Heart right ventricle (tissue), 16 donors: Measurements from ENCODE around the gene INSYN1. TPM values are rescaled to one million over a fixed set of nuclear protein-coding genes. Genes with fewer than 3 reads are reported as not detected.

Experiments used
- ATAC-seq, 8 donors: fragments of 200-7000 bp; cut with Tn5 transposase; one replicate each; pipeline ENCODE4 v1.9.1; 2020; ENCODE audit warnings: mild to moderate bottlenecking in 8 of 8, moderate library complexity in 8 of 8, moderate number of reproducible peaks in 1 of 8
- DNase-seq, 2 donors: peaks; one replicate each; pipeline ENCODE4 v3.0.0-alpha.2; 2020
- H3K27ac ChIP-seq, 10 donors: fragments of 200-600 bp; sonication (generic) in 2 of 10; one replicate each; pipeline versions ENCODE4 v1.5.0 to v1.8.0; 2020 to 2022; ENCODE audit warnings: mild to moderate bottlenecking in 3 of 10
- H3K27me3 ChIP-seq, 7 donors: fragments of 200-600 bp; one replicate each; pipeline ENCODE4 v1.8.0; 2021 to 2022; ENCODE audit warnings: mild to moderate bottlenecking in 2 of 7
- H3K36me3 ChIP-seq, 9 donors: fragments of 200-600 bp; sonication (generic) in 1 of 9; one replicate each; pipeline versions ENCODE4 v1.5.0 to v1.8.0; 2020 to 2022; ENCODE audit warnings: mild to moderate bottlenecking in 2 of 9
- H3K4me1 ChIP-seq, 9 donors: fragments of 200-600 bp; sonication (generic) in 1 of 9; one replicate each; pipeline versions ENCODE4 v1.5.0 to v1.8.0; 2020 to 2022; ENCODE audit warnings: mild to moderate bottlenecking in 4 of 9
- H3K4me3 ChIP-seq, 10 donors: fragments of 200-600 bp; sonication (generic) in 2 of 10; one replicate each; pipeline versions ENCODE4 v1.5.0 to v1.8.0; 2020 to 2022; ENCODE audit warnings: mild to moderate bottlenecking in 7 of 10, moderate library complexity in 2 of 10
- H3K9me3 ChIP-seq, 11 donors: fragments of 200-600 bp in 10 of 11; sonication (generic) in 2 of 11; one replicate each; pipeline versions ENCODE4 v1.5.0 to v1.8.0; 2013 to 2022; ENCODE audit warnings: mild to moderate bottlenecking in 2 of 11, control low read depth in 1 of 11, moderate library complexity in 1 of 11
- CTCF ChIP-seq, 9 donors: fragments of 200-600 bp; sonication (generic) in 2 of 9; IDR thresholded peaks; one replicate each; pipeline versions ENCODE4 v1.5.0 to v1.8.0; 2021 to 2022; ENCODE audit warnings: antibody characterized with exemption in 9 of 9, mild to moderate bottlenecking in 5 of 9, moderate library complexity in 1 of 9
- WGBS, 2 donors: extraction: QIAGEN DNeasy Blood & Tissue Kit; methylation state at CpG; one replicate each; pipeline ENCODE4 v1.1.7; 2013; ENCODE audit warnings: inconsistent platforms in 1 of 2; 5-methylcytosine and 5-hydroxymethylcytosine counted together
- intact Hi-C, 10 donors: fragments of 100-400 bp; cut with DNase I; formaldehyde crosslinking; loops; one replicate each; pipeline versions ENCODE4 v1.11.1 to v1.14.2; 2022
- polyA plus RNA-seq, 2 donors: library from polyadenylated mRNA; stranded (reverse); fragments of 200-250 nt; gene quantifications; one replicate each; pipeline ENCODE4 v1.2.3, GENCODE V29; 2013
- total RNA-seq, 10 donors: library from RNA; stranded (reverse); fragmentation: NEBNext Ultra II Directional in 3 of 10; extraction: Animal tissue kit (Norgen Biotek cat#: 25700) in 3 of 10; gene quantifications; one replicate each; pipeline versions ENCODE4 v1.2.1 to v1.2.4, GENCODE V29; 2021 to 2023
- donor health status: Arrhythmogenic right ventricular cardiomyopathy.
- donor health status: ischemic (EF 13 %, LVEDD 7.1; RV severe dilation, severe dysfunction).
- donor health status: healthy with polysubstance abuse.
- donor health status: DM: no; HTN: yes; CAD: no.
- donor health status: DM: no; HTN: no; CAD: no.
- donor health status: ischemic (EF 25% LVEDD 6.9; RV normal size, moderate dysfunction).
- donor health status: ischemic (EF 25% LVEDD 5.7; RV mildly dilated, moderate dysfunction).
- donor health status: healthy.
- donor health status: DM: yes; HTN: yes; CAD: no.
- donor health status: Ischemic cardiomyopathy.
- donor health status: ischemic (EF 35%, LVEDD 5.7; RV mildly dilated, moderate dysfunction).
- donor health status: nonischemic (EF 11% LVEDD 7.7; RV severe dilation, severe dysfunction).
- donor health status: DM: yes; HTN: yes; CAD: no.
- donor health status: PGD.
- donor health status: ischemic (EF 29% LVEDD 5.4; RV normal size, mild dysfunction).
- donor health status: nonischemic (EF 23%, LVEDD 6.1; RV moderate dilation, normal function).

Gene INSYN1
- total and polyA plus RNA-seq, 12 donors: 56.4 to 221 (median 92.5) TPM

DNA sequence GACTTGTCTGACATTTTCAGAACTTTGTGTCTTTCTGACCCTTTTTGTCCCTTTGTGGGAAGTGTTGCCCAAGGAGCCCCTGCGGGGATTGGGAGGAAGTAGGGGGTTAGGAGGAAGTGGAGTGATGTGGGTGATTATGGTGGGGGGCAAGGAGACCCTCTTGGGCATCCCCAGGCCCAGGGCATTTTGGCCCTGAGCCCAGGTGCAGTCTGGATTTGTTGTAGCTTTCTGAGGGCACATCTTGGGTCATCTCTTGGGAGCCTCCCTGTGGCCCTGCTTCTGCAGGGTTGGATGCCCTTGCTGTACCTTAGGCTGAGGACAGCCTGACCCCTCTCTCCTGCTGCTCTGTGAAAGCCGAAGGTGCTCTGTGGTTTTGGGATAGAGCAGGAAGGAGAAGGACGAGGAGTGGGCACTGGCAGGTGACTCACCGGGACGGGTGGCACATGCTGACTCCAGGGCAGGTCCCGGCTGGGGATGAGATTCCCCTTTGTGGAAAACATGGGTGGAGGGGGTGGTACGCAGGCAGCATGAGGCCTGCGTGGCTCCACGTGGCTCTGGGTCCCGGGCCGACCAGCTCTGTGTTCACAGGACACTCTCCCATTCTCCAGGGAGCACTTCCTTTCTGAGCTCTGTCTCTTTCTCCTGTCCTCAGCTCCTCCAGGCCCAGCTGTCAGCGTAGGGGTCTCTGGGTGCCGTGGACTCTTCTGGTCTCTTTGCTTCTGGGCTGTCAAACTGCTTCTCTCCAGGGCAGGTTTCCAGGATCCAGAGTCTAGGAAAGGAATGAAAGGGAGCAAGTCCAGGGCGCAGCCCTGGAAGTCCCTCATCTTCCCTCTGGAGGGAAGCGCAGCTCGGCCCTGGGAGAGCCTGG lies 57.1 kb downstream of the INSYN1 start:
- DNase-seq (no peak), ATAC-seq (no peak)
- Histone ChIP-seq H3K27me3 (peaks cover 0 to 20% (median 0%) of the 10 kb centered on the region in 7 donors), H3K27ac (peak overlapping the region in 6 of 10 donors; percentile 4 to 54 (median 44)), H3K4me3 (no peak overlapping the region), H3K36me3 (peaks cover 0 to 8% (median 0%) of the 10 kb centered on the region in 9 donors), H3K4me1 (peaks cover 22 to 73% (median 60%) of the 10 kb centered on the region in 9 donors), H3K9me3 (no peaks in the 10 kb centered on the region)
- WGBS, 2 donors: 67 to 77% methylated on average over 16 of the region's 16 CpGs
- TF ChIP-seq CTCF (IDR thresholded peaks at IDR 0.05): no peak
- intact Hi-C loops: loop anchor here in 5 of 10 donors (2.0 to 10.0 kb wide), 7 partner anchors 19 to 391 kb away; no protein-coding TSS in a partner anchor

DNA sequence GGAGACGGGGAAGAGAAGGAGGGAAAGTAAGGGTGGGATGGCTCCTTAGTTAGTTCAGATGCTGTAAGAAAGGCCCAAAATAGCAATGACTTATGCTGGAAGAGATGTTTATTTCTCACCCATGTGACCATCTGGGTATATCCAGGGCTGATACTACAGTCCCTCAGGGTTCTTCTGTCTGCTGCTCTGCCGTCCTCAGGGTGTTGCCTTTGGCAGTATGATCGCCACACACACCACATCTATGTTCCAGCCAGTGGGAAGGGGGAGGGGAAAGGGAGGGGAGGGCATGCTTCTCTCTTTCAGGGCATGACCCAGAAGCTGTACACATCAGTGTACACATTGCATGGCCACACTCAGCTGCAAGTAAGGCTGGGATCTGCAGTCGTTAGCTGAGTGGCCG lies 58.7 kb downstream of the INSYN1 start:
- Histone ChIP-seq H3K27ac (peak overlapping the region in 1 of 10 donors; percentile 19), H3K4me3 (no peak overlapping the region), H3K27me3 (peaks cover 0 to 18% (median 0%) of the 10 kb centered on the region in 7 donors), H3K9me3 (no peaks in the 10 kb centered on the region), H3K36me3 (peaks cover 0 to 5% (median 0%) of the 10 kb centered on the region in 9 donors), H3K4me1 (peaks cover 22 to 81% (median 63%) of the 10 kb centered on the region in 9 donors)
- 44 to 50% methylated on average over 5 of the region's 5 CpGs for WGBS, 2 donors
- intact Hi-C loops: loop anchor here in 4 of 10 donors (5.0 to 10.0 kb wide), 3 partner anchors 127 to 390 kb away; no protein-coding TSS in a partner anchor
- TF ChIP-seq CTCF (IDR thresholded peaks at IDR 0.05): no peak
- DNase-seq (no peak), ATAC-seq (peak in 4 of 8 donors; percentile 7 to 36 (median 27))

- 38 to 45% methylated on average over 6 of the region's 6 CpGs for WGBS, 2 donors
- H3K27ac ChIP-seq: peak overlapping the region in 5 of 10 donors; percentile 10 to 60 (median 36)
- H3K9me3 ChIP-seq: no peaks in the 10 kb centered on the region
- DNase-seq (peak; percentile 49 to 64), ATAC-seq (peak; percentile 43 to 84 (median 70))
- H3K27me3 ChIP-seq: peaks cover 0 to 11% (median 0%) of the 10 kb centered on the region in 7 donors
- H3K4me3 ChIP-seq: no peak overlapping the region
- H3K4me1 ChIP-seq: peaks cover 18 to 86% (median 68%) of the 10 kb centered on the region in 9 donors
- intact Hi-C loops: loop anchor here in 4 of 10 donors (5.0 to 10.0 kb wide), 3 partner anchors 124 to 387 kb away; no protein-coding TSS in a partner anchor
- peak in 7 of 9 donors; percentile 14 to 53 (median 29) for TF ChIP-seq CTCF (IDR thresholded peaks at IDR 0.05)
- H3K36me3 ChIP-seq: no peaks in the 10 kb centered on the region
These were observed 61.8 kb downstream of the INSYN1 start for GRCh38 chr15:73691396-73691795.

- Histone ChIP-seq H3K4me1 (peaks cover 21 to 81% (median 53%) of the 10 kb centered on the region in 9 donors), H3K9me3 (no peaks in the 10 kb centered on the region), H3K4me3 (no peak overlapping the region), H3K27me3 (peaks cover 0 to 30% (median 0%) of the 10 kb centered on the region in 7 donors), H3K27ac (peak overlapping the region in 2 of 10 donors; percentile 26 to 36), H3K36me3 (no peaks in the 10 kb centered on the region)
- no peak for TF ChIP-seq CTCF (IDR thresholded peaks at IDR 0.05)
- no peak for DNase-seq
- intact Hi-C loops: no loop called here
- WGBS, 2 donors: 83 to 90% methylated on average over 6 of the region's 6 CpGs
- ATAC-seq: no peak
These were observed 64.7 kb downstream of the INSYN1 start for GRCh38 chr15:73688455-73688854.
